WTC11 (cell line): ENCODE measurements around the gene IL17RD. TPM values are rescaled to one million over a fixed set of nuclear protein-coding genes. Genes with fewer than 3 reads are reported as not detected.
A peak's percentile ranks its signal among the peaks of the same experiment; 100 is the strongest.

ENCODE experiments used
- ATAC-seq: fragments of 200-7000 bp; cut with Tn5 transposase; 2 replicates; pipeline ENCODE4 v1.10.0; 2021; ENCODE audit warnings: mild to moderate bottlenecking, moderate library complexity
- Bru-seq: library from RNA; stranded (reverse); fragments of 400-500 nt; gene quantifications from one replicate; lab custom pipeline; 2021; lab: Mats Ljungman, UMichigan
- CTCF ChIA-PET: fragments of 300-600 bp; sonication (Branson Sonifier 250); formaldehyde crosslinking; loops from one replicate; lab custom pipeline; 2021; ENCODE audit warnings: antibody characterized with exemption; lab: Charles Lee
- POLR2A ChIA-PET: fragments of 350-600 bp; sonication (Branson Sonifier 250); formaldehyde crosslinking; loops from one replicate; lab custom pipeline; 2021; ENCODE audit warnings: antibody characterized with exemption; lab: Charles Lee
- DNase-seq: peaks from one replicate; pipeline ENCODE4 v3.0.0; 2021; ENCODE audit warnings: low spot score
- H3K27ac Mint-ChIP-seq: 2 replicates; pipeline ENCODE4 v1.8.0; 2021; ENCODE audit warnings: mixed read lengths
- H3K27me3 Mint-ChIP-seq: 2 replicates; pipeline ENCODE4 v1.8.0; 2021; ENCODE audit warnings: low read depth, mild to moderate bottlenecking, moderate library complexity, mixed read lengths
- H3K36me3 Mint-ChIP-seq: 2 replicates; pipeline ENCODE4 v1.8.0; 2021; ENCODE audit warnings: mixed read lengths
- H3K4me1 Mint-ChIP-seq: 2 replicates; pipeline ENCODE4 v1.8.0; 2022; ENCODE audit warnings: mixed read lengths
- H3K4me3 Mint-ChIP-seq: 2 replicates; pipeline ENCODE4 v1.8.0; 2021; ENCODE audit warnings: mild to moderate bottlenecking, moderate library complexity, mixed read lengths
- H3K9me3 Mint-ChIP-seq: 2 replicates; pipeline ENCODE4 v1.8.0; 2021; ENCODE audit warnings: mixed read lengths
- AR ChIP-seq: fragments of 250-450 bp; sonication (Bioruptor Pico); IDR thresholded peaks from 2 replicates; pipeline ENCODE4 v1.9.0; 2021; ENCODE audit warnings: mild to moderate bottlenecking
- CREB1 ChIP-seq: sonication (generic); formaldehyde crosslinking; IDR thresholded peaks from 2 replicates; pipeline ENCODE4 v1.8.0; 2023; ENCODE audit warnings: mild to moderate bottlenecking, missing genetic modification reagents
- CREM ChIP-seq: sonication (generic); formaldehyde crosslinking; IDR thresholded peaks from 2 replicates; pipeline ENCODE4 v1.8.1; 2022; ENCODE audit warnings: mild to moderate bottlenecking, missing genetic modification reagents, moderate library complexity
- E2F1 ChIP-seq: sonication (generic); formaldehyde crosslinking; IDR thresholded peaks from 2 replicates; pipeline ENCODE4 v1.8.0; 2022; ENCODE audit warnings: mild to moderate bottlenecking, missing genetic modification reagents
- ELF4 ChIP-seq: sonication (generic); formaldehyde crosslinking; IDR thresholded peaks from 2 replicates; pipeline ENCODE4 v1.8.1; 2022; ENCODE audit warnings: low read depth, mild to moderate bottlenecking, moderate library complexity, missing genetic modification reagents
- EMX1 ChIP-seq: fragments of 250-450 bp; sonication (Bioruptor Pico); IDR thresholded peaks from 2 replicates; pipeline ENCODE4 v1.8.0; 2021; ENCODE audit warnings: mild to moderate bottlenecking
- FOXJ3 ChIP-seq: sonication (generic); formaldehyde crosslinking; IDR thresholded peaks from 2 replicates; pipeline ENCODE4 v1.9.0; 2021; ENCODE audit warnings: missing genetic modification reagents, mild to moderate bottlenecking, borderline replicate concordance
- FOXP1 ChIP-seq: sonication (generic); formaldehyde crosslinking; IDR thresholded peaks from 2 replicates; pipeline ENCODE4 v1.8.0; 2022; ENCODE audit warnings: missing genetic modification reagents, mild to moderate bottlenecking, moderate library complexity, borderline replicate concordance
- HMGA2 ChIP-seq: fragments of 250-450 bp; sonication (Bioruptor Pico); IDR thresholded peaks from 2 replicates; pipeline ENCODE4 v1.4.0; 2021; ENCODE audit warnings: mild to moderate bottlenecking, moderate library complexity
- NR2C2 ChIP-seq: sonication (generic); formaldehyde crosslinking; IDR thresholded peaks from 2 replicates; pipeline ENCODE4 v1.8.0; 2022; ENCODE audit warnings: mild to moderate bottlenecking, missing genetic modification reagents
- NR3C1 ChIP-seq: sonication (generic); formaldehyde crosslinking; conservative IDR thresholded peaks from 2 replicates; pipeline ENCODE4 v1.8.1; 2023; ENCODE audit warnings: low read depth, mild to moderate bottlenecking, missing genetic modification reagents
- RELA ChIP-seq: sonication (generic); formaldehyde crosslinking; IDR thresholded peaks from 2 replicates; pipeline ENCODE4 v1.8.1; 2022; ENCODE audit warnings: missing genetic modification reagents, mild to moderate bottlenecking, borderline replicate concordance
- SMAD3 ChIP-seq: sonication (generic); formaldehyde crosslinking; IDR thresholded peaks from 2 replicates; pipeline ENCODE4 v1.8.0; 2022; ENCODE audit warnings: missing genetic modification reagents, mild to moderate bottlenecking, borderline replicate concordance
- SMAD4 ChIP-seq: sonication (generic); formaldehyde crosslinking; IDR thresholded peaks from 2 replicates; pipeline ENCODE4 v1.8.0; 2022; ENCODE audit warnings: mild to moderate bottlenecking, missing genetic modification reagents
- SP1 ChIP-seq: sonication (generic); formaldehyde crosslinking; conservative IDR thresholded peaks from 2 replicates; pipeline ENCODE4 v1.8.1; 2022; ENCODE audit warnings: missing genetic modification reagents
- TP53 ChIP-seq: sonication (generic); formaldehyde crosslinking; IDR thresholded peaks from 2 replicates; pipeline ENCODE4 v1.8.1; 2023; ENCODE audit warnings: mild to moderate bottlenecking, missing genetic modification reagents
- ZBTB21 ChIP-seq: sonication (generic); formaldehyde crosslinking; IDR thresholded peaks from 2 replicates; pipeline ENCODE4 v1.8.1; 2023; ENCODE audit warnings: mild to moderate bottlenecking, missing genetic modification reagents, borderline replicate concordance
- ZMAT4 ChIP-seq: fragments of 250-450 bp; sonication (Bioruptor Pico); IDR thresholded peaks from 2 replicates; pipeline ENCODE4 v1.9.0; 2021; ENCODE audit warnings: mild to moderate bottlenecking
- ZNF219 ChIP-seq: sonication (generic); formaldehyde crosslinking; IDR thresholded peaks from 2 replicates; pipeline ENCODE4 v1.8.0; 2023; ENCODE audit warnings: missing genetic modification reagents, mild to moderate bottlenecking, borderline replicate concordance
- ZNF263 ChIP-seq: sonication (generic); formaldehyde crosslinking; IDR thresholded peaks from 2 replicates; pipeline ENCODE4 v1.8.1; 2022; ENCODE audit warnings: low read depth, mild to moderate bottlenecking, moderate library complexity, missing genetic modification reagents
- ZNF281 ChIP-seq: sonication (generic); formaldehyde crosslinking; IDR thresholded peaks from 2 replicates; pipeline ENCODE4 v1.8.0; 2023; ENCODE audit warnings: mild to moderate bottlenecking, missing genetic modification reagents
- ZNF416 ChIP-seq: fragments of 250-450 bp; sonication (Bioruptor Pico); IDR thresholded peaks from 2 replicates; pipeline ENCODE4 v1.9.0; 2021; ENCODE audit warnings: mild to moderate bottlenecking, inconsistent platforms
- long read RNA-seq, 3 experiments: library from RNA in 1 of 3; library from capped mRNA in 1 of 3; library from polyadenylated mRNA in 1 of 3; unstranded in 2 of 3; stranded (forward) in 1 of 3; transcript quantifications; one replicate each; pipeline ENCODE4 v2.0.0, GENCODE V29; 2021
- total RNA-seq: library from RNA; stranded (reverse); gene quantifications from 3 replicates; pipeline ENCODE4 v1.2.3, GENCODE V29; 2021
- TF ChIP-seq, protein P1 (sequence below): sonication (generic); formaldehyde crosslinking; IDR thresholded peaks from 2 replicates; pipeline ENCODE4 v1.8.1; 2022; ENCODE audit warnings: mild to moderate bottlenecking, moderate library complexity, missing genetic modification reagents
- TF ChIP-seq, protein P2 (sequence below): sonication (generic); formaldehyde crosslinking; IDR thresholded peaks from 2 replicates; pipeline ENCODE4 v1.8.1; 2023; ENCODE audit warnings: mild to moderate bottlenecking, moderate library complexity, missing genetic modification reagents

IL17RD gene
- total RNA-seq (59.1 to 72.9 TPM (median 66.0 TPM) in 3 replicates), Bru-seq, nascent RNA (percentile 84 among the genes with signal in this experiment)
- long read RNA-seq, experiment 1, full-length matches to known transcripts = 34 of 70 reads
- long read RNA-seq, experiment 1, partial matches to known transcripts = 8 of 70 reads
- long read RNA-seq, experiment 1, other reads (novel, unspliced or antisense) = 28 of 70 reads
- long read RNA-seq, experiment 2, full-length matches to known transcripts = 3 of 60 reads
- long read RNA-seq, experiment 2, partial matches to known transcripts = 3 of 60 reads
- long read RNA-seq, experiment 2, other reads (novel, unspliced or antisense) = 54 of 60 reads
- long read RNA-seq, experiment 3, partial matches to known transcripts = 1 of 2 reads
- long read RNA-seq, experiment 3, other reads (novel, unspliced or antisense) = 1 of 2 reads

DNA sequence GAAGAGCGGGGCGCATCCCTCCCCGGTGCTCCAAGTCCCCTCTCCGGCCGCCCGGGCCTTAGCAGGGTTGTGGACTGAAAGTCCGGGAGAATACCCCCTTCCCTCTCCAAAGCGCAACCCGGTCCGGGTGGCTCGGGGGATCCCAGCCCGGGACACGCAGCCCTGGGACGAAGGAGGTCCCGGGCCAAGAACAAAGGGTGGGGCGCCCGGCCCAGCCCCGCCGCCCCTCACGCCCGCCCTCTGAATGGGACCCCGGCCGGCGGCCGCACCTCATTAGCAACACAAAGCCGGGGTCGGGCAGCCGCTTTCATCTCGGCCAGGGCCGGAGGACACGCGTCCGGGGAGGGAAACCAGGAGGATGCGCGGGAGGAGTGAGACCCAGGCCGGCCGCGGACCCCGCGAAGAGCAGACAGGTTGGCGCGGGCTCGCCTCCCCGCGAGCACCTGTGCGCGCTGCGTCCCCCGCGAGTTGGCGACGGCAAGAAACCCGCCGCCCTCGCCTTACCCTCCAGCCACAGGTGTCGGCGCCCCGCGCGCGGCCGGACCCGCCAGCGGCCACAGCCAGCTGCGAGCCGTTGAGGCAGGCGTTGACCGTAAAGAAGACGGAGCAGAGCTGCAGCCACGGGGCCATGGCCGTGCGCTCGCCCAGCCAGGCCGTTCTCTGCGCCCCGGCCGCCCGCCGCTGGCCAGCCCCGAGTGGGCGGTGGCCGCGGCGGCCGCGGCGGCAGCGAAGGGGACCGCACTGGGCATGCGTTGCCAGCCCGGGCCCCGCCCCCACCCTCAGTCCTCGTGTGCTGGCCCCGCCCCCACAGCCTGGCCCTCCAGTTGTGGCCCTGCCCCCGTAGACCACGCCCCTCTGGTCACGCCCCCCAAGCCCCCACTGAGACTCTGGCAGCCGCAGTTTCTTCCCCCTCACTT lies at the start of gene IL17RD:
TSS of gene IL17RD (minus strand) at position 697 of the 917 bp plus-strand sequence. CDS start at position 630, 67 bp downstream.
- no peaks in the 10 kb centered on the region for H3K36me3 Mint-ChIP-seq
- DNase-seq (peak; percentile 88), ATAC-seq (peak; percentile 65)
- peaks cover 59% of the 10 kb centered on the region for H3K4me1 Mint-ChIP-seq
- peaks cover 32% of the 10 kb centered on the region for H3K27me3 Mint-ChIP-seq
- ChIA-PET CTCF (interaction anchor here (0.7 to 0.9 kb wide), 3 partner anchors 30 to 64 kb away, joined by 3 read pairs; no protein-coding TSS in a partner anchor), POLR2A (interaction anchor here (0.7 to 1.7 kb wide), 4 partner anchors 34 to 87 kb away, joined by 3 to 11 read pairs (median 4); no protein-coding TSS in a partner anchor)
- H3K4me3 Mint-ChIP-seq = peak within 1 kb of the TSS; percentile 91
- H3K9me3 Mint-ChIP-seq = no peaks in the 10 kb centered on the region
- H3K27ac Mint-ChIP-seq = 0 out of 2 replicates have a peak within 1 kb of the TSS, but pooled peaks have one; percentile 33
- TF ChIP-seq FOXP1 (CRISPR knock-in tag) (peak; percentile 77; the same call in 1 of the 2 replicates), ELF4 (CRISPR knock-in tag) (no peak), FOXJ3 (CRISPR knock-in tag) (no peak), SMAD4 (0 out of 2 replicates have a peak, but pooled peaks have one; percentile 25), ZNF281 (CRISPR knock-in tag) (no peak), CREB1 (0 out of 2 replicates have a peak, but pooled peaks have one; percentile 22), NR3C1 (peak; percentile 69; the same call in 1 of the 2 replicates), EMX1 (CRISPR knock-in tag) (no peak), RELA (peak; percentile 39; the same call in 1 of the 2 replicates), SMAD3 (CRISPR knock-in tag) (peak; percentile 16; the same call in 1 of the 2 replicates), ZNF416 (CRISPR knock-in tag) (peak; percentile 64), ZMAT4 (CRISPR knock-in tag) (0 out of 2 replicates have a peak, but pooled peaks have one; percentile 2), ZBTB21 (CRISPR knock-in tag) (peak; percentile 69; the same call in 1 of the 2 replicates), AR (CRISPR knock-in tag) (no peak), ZNF263 (CRISPR knock-in tag) (peak; percentile 95), TP53 (CRISPR knock-in tag) (peak; percentile 89; the same call in 1 of the 2 replicates), ZNF219 (0 out of 2 replicates have a peak, but pooled peaks have one; percentile 54), E2F1 (no peak), SP1 (CRISPR knock-in tag) (peak; percentile 78), HMGA2 (no peak), CREM (CRISPR knock-in tag) (peak; percentile 26; the same call in 1 of the 2 replicates), NR2C2 (no peak)
- TF ChIP-seq, protein P1, sequence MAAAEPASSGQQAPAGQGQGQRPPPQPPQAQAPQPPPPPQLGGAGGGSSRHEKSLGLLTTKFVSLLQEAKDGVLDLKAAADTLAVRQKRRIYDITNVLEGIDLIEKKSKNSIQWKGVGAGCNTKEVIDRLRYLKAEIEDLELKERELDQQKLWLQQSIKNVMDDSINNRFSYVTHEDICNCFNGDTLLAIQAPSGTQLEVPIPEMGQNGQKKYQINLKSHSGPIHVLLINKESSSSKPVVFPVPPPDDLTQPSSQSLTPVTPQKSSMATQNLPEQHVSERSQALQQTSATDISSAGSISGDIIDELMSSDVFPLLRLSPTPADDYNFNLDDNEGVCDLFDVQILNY (CRISPR knock-in tag) = 0 out of 2 replicates have a peak, but pooled peaks have one; percentile 40
- TF ChIP-seq, protein P2, sequence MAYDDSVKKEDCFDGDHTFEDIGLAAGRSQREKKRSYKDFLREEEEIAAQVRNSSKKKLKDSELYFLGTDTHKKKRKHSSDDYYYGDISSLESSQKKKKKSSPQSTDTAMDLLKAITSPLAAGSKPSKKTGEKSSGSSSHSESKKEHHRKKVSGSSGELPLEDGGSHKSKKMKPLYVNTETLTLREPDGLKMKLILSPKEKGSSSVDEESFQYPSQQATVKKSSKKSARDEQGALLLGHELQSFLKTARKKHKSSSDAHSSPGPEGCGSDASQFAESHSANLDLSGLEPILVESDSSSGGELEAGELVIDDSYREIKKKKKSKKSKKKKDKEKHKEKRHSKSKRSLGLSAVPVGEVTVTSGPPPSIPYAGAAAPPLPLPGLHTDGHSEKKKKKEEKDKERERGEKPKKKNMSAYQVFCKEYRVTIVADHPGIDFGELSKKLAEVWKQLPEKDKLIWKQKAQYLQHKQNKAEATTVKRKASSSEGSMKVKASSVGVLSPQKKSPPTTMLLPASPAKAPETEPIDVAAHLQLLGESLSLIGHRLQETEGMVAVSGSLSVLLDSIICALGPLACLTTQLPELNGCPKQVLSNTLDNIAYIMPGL = peak; percentile 74; the same call in 1 of the 2 replicates
